Nephron progenitor cell (in vitro differentiated cells): ENCODE results near the gene NSD2.

Experiments
- DNase-seq: peaks from one replicate; pipeline ENCODE4 v3.0.0; 2021
- H3K27ac Mint-ChIP-seq: 2 replicates; pipeline ENCODE4 v1.8.0; 2021; ENCODE audit warnings: mild to moderate bottlenecking, moderate library complexity, mixed read lengths
- H3K27me3 Mint-ChIP-seq: 2 replicates; pipeline ENCODE4 v1.8.0; 2021; ENCODE audit warnings: mild to moderate bottlenecking, low read depth, mixed read lengths; ENCODE audit not compliant: poor library complexity
- H3K36me3 Mint-ChIP-seq: 2 replicates; pipeline ENCODE4 v1.8.0; 2021; ENCODE audit warnings: low read depth, mixed read lengths
- H3K4me1 Mint-ChIP-seq: 2 replicates; pipeline ENCODE4 v1.8.0; 2021; ENCODE audit warnings: mixed read lengths
- H3K4me3 Mint-ChIP-seq: 2 replicates; pipeline ENCODE4 v1.8.0; 2021; ENCODE audit warnings: mild to moderate bottlenecking, moderate library complexity, mixed read lengths
- H3K9me3 Mint-ChIP-seq: 2 replicates; pipeline ENCODE4 v1.8.0; 2021; ENCODE audit warnings: mild to moderate bottlenecking, moderate library complexity, mixed read lengths
- TF ChIP-seq, protein P1 (sequence below): fragments of 200-600 bp; sonication (generic); IDR thresholded peaks from 2 replicates; pipeline ENCODE4 v1.5.0; 2021; ENCODE audit warnings: antibody characterized with exemption

Gene NSD2

DNA sequence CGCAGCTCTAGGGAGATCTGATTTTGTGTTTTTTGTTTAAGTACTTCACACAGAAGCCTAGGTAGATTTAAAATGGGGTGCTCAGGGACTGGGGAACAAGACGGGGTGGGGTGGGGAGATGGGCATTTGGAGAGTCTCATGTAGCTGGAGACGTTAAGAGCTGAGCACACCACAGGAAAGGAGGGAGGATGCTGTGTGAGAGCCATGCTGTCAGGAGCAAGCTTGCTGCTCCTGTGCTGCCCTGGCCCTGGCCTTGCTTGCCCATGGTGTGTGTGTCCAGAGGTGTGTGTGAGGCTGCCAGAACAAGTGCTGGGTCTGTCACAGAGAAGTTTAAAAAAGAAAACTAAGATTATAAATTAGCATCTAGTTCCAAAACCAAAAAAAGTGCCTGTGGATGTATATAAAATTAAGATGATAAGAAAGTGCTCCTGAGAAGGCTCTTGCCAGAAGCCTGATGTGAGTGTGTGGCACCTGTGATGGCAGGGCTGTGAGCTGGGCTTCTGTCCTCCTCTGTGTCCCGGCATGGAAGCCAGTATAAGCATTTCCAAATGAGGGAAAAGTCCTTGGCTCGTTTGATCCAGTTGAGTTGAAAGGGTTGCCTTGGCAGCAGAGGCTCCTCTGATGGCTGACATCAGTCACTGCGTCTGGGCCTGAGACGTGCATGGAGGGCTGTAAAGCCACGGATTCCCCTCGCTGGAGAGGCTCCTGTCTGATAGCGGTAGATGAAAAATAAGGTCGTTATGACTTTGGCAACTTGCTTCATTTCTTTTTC lies 74.1 kb downstream of the NSD2 start:
- TF ChIP-seq, protein P1, sequence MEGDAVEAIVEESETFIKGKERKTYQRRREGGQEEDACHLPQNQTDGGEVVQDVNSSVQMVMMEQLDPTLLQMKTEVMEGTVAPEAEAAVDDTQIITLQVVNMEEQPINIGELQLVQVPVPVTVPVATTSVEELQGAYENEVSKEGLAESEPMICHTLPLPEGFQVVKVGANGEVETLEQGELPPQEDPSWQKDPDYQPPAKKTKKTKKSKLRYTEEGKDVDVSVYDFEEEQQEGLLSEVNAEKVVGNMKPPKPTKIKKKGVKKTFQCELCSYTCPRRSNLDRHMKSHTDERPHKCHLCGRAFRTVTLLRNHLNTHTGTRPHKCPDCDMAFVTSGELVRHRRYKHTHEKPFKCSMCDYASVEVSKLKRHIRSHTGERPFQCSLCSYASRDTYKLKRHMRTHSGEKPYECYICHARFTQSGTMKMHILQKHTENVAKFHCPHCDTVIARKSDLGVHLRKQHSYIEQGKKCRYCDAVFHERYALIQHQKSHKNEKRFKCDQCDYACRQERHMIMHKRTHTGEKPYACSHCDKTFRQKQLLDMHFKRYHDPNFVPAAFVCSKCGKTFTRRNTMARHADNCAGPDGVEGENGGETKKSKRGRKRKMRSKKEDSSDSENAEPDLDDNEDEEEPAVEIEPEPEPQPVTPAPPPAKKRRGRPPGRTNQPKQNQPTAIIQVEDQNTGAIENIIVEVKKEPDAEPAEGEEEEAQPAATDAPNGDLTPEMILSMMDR: no peak

DNA sequence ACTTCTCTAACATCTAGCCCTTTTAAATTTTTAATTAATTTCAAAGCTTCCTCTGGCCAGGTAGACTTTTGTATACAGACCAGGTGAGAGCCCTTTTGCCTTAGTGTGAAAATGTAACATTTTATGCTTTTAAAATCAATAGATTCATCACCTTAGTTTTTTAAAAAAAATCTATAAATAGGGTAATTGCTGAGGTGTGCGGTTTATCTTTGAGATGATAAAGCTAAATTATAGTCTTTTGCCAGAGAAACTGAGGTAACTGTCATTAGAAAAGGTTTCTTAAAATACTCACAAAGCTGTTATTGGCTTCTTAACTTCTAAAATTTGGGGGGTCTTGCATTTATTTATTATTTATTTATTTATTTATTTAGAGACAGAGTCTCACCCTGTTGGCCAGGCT lies 74.7 kb downstream of the NSD2 start:
- no peak overlapping the region for H3K27ac Mint-ChIP-seq

More for the DNA sequence above, 74.1 kb downstream of the NSD2 start:
- Mint-ChIP-seq H3K9me3 (no peaks in the 10 kb centered on the region), H3K27me3 (peaks cover 6% of the 10 kb centered on the region), H3K4me3 (no peak overlapping the region), H3K27ac (peak overlapping the region; percentile 71), H3K36me3 (peaks cover 60% of the 10 kb centered on the region), H3K4me1 (peaks cover 19% of the 10 kb centered on the region)
- no peak for DNase-seq

GRCh38 chr4:1948232-1948631 lies 77.0 kb downstream of the NSD2 start:
- TF ChIP-seq, protein P1: no peak

More for the DNA sequence above, 74.7 kb downstream of the NSD2 start:
- Mint-ChIP-seq H3K4me1 (peaks cover 15% of the 10 kb centered on the region), H3K36me3 (peaks cover 55% of the 10 kb centered on the region), H3K4me3 (no peak overlapping the region), H3K9me3 (no peaks in the 10 kb centered on the region), H3K27me3 (peaks cover 6% of the 10 kb centered on the region)
- no peak for DNase-seq
- TF ChIP-seq, protein P1: no peak

DNA sequence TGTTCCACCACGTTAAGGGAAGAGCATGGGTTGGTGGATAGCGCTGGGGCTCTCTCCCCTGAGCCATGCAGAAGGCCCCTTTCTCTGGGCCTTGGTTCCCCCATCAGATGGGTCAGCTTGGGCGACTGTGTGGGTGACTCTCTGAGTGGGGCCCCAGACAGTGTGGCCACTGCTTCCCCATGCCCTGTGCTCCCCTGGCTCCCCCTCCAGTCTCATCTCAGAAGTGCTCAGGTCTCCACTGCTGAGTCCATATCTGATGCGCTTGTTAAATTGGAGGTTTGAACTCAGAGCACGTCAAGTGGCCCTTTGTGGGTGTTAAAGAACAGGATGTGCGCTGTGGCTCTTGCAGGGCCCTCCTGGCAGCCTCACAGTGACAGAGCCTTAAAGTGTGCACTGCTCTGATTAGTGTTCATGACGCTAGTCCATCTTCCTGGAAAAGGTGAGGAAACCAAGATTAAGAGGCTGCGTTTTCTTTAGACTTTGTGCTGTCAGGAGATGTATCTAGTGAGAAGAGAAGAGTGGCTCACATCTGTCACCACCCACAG lies 77.8 kb downstream of the NSD2 start:
- H3K4me3 Mint-ChIP-seq: no peak overlapping the region
- peaks cover 6% of the 10 kb centered on the region for H3K27me3 Mint-ChIP-seq
- TF ChIP-seq, protein P1: no peak
- H3K9me3 Mint-ChIP-seq: no peaks in the 10 kb centered on the region
- H3K36me3 Mint-ChIP-seq: peaks cover 50% of the 10 kb centered on the region
- H3K27ac Mint-ChIP-seq: peak overlapping the region; percentile 88
- peaks cover 15% of the 10 kb centered on the region for H3K4me1 Mint-ChIP-seq
- DNase-seq: no peak

More at GRCh38 chr4:1948232-1948631, 77.0 kb downstream of the NSD2 start:
- peak overlapping the region; percentile 88 for H3K27ac Mint-ChIP-seq
- H3K9me3 Mint-ChIP-seq: no peaks in the 10 kb centered on the region
- peaks cover 15% of the 10 kb centered on the region for H3K4me1 Mint-ChIP-seq
- H3K4me3 Mint-ChIP-seq: no peak overlapping the region
- DNase-seq: no peak
- peaks cover 6% of the 10 kb centered on the region for H3K27me3 Mint-ChIP-seq
- H3K36me3 Mint-ChIP-seq: peaks cover 55% of the 10 kb centered on the region

DNA sequence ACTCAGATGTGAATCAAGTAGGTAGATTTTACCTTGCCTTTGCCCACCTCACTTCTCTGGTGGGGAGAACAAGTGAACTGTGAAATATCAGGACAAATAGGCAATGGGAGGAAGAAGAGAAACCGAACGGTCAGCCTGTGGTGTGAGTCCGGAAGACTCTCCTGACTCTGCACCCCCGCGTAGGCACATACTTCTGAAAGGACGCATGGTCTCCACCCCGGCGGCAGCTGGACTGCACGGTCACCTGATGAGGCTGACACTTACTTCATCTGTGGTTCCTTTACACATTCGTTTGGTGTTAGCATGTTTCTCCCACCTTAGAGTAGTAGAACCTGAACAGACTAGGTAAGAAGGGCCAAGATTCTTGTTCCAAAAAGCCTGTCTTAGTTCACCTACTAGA lies 79.2 kb downstream of the NSD2 start:
- peaks cover 4% of the 10 kb centered on the region for H3K4me1 Mint-ChIP-seq

More for the DNA sequence above, 79.2 kb downstream of the NSD2 start:
- no peak overlapping the region for H3K4me3 Mint-ChIP-seq
- TF ChIP-seq, protein P1: no peak
- no peak for DNase-seq
- H3K27me3 Mint-ChIP-seq: peaks cover 6% of the 10 kb centered on the region
- H3K36me3 Mint-ChIP-seq: peaks cover 58% of the 10 kb centered on the region
- H3K9me3 Mint-ChIP-seq: no peaks in the 10 kb centered on the region
- no peak overlapping the region for H3K27ac Mint-ChIP-seq
